Left lung (tissue), 10 donors: Measurements from ENCODE around the gene TMEM192. TPM values are rescaled to one million over a fixed set of nuclear protein-coding genes. Genes with fewer than 3 reads are reported as not detected.
"Not testable (repeated sequence)": the region's sequence is repeated elsewhere in the genome, so short reads cannot be mapped to it uniquely, and the experiment has no call there.

Source experiments
- ATAC-seq: fragments of 200-7000 bp; cut with Tn5 transposase; one replicate; pipeline ENCODE4 v1.9.1; 2020; ENCODE audit warnings: moderate library complexity
- DNase-seq, 4 donors: peaks; one replicate each; pipeline ENCODE4 v3.0.0-alpha.2; 2013 to 2020
- H3K27ac ChIP-seq, 2 donors: fragments of 200-600 bp; sonication (generic) in 1 of 2; one replicate each; pipeline versions ENCODE4 v1.5.0 to v1.8.0; 2020 to 2021
- H3K27me3 ChIP-seq, 2 donors: fragments of 200-600 bp; sonication (generic) in 1 of 2; one replicate each; pipeline versions ENCODE4 v1.5.0 to v1.8.0; 2020 to 2021
- H3K36me3 ChIP-seq, 2 donors: fragments of 200-600 bp; sonication (generic) in 1 of 2; one replicate each; pipeline versions ENCODE4 v1.5.0 to v1.8.0; 2020 to 2021
- H3K4me1 ChIP-seq, 2 donors: fragments of 200-600 bp; one replicate each; pipeline ENCODE4 v1.8.0; 2021
- H3K4me3 ChIP-seq, 2 donors: fragments of 200-600 bp; sonication (generic) in 1 of 2; one replicate each; pipeline versions ENCODE4 v1.5.0 to v1.8.0; 2020 to 2021; ENCODE audit warnings: mild to moderate bottlenecking in 1 of 2
- H3K9me3 ChIP-seq, 2 donors: fragments of 200-600 bp; sonication (generic) in 1 of 2; one replicate each; pipeline versions ENCODE4 v1.5.0 to v1.8.0; 2020 to 2021
- intact Hi-C, 2 donors: fragments of 100-400 bp; cut with DNase I; formaldehyde crosslinking; loops; one replicate each; pipeline versions ENCODE4 v1.11.2 to v1.14.2; 2022
- polyA plus RNA-seq, 6 donors: library from polyadenylated mRNA; unstranded; fragments of 120-200 nt; gene quantifications; one replicate each; pipeline ENCODE4 v1.2.1, GENCODE V29; 2013; ENCODE audit not compliant: insufficient read length in 6 of 6
- total RNA-seq, 2 donors: library from RNA; stranded (reverse); fragmentation: NEBNext Ultra II Directional; extraction: Animal tissue kit (Norgen Biotek cat#: 25700); gene quantifications; one replicate each; pipeline ENCODE4 v1.2.1, GENCODE V29; 2021
- TF ChIP-seq, protein P1 (sequence below), 2 donors: fragments of 200-600 bp; sonication (generic) in 1 of 2; IDR thresholded peaks; one replicate each; pipeline versions ENCODE4 v1.5.0 to v1.8.0; 2021; ENCODE audit warnings: antibody characterized with exemption in 2 of 2
- donor health status: DM: no; HTN: yes; CAD: no.
- donor health status: DM: no; HTN: no; CAD: no.

The TMEM192 gene
- total and polyA plus RNA-seq, 8 donors = 16.8 to 25.8 (median 19.6) TPM

- no peak overlapping the region for H3K4me3 ChIP-seq
- TF ChIP-seq, protein P1, sequence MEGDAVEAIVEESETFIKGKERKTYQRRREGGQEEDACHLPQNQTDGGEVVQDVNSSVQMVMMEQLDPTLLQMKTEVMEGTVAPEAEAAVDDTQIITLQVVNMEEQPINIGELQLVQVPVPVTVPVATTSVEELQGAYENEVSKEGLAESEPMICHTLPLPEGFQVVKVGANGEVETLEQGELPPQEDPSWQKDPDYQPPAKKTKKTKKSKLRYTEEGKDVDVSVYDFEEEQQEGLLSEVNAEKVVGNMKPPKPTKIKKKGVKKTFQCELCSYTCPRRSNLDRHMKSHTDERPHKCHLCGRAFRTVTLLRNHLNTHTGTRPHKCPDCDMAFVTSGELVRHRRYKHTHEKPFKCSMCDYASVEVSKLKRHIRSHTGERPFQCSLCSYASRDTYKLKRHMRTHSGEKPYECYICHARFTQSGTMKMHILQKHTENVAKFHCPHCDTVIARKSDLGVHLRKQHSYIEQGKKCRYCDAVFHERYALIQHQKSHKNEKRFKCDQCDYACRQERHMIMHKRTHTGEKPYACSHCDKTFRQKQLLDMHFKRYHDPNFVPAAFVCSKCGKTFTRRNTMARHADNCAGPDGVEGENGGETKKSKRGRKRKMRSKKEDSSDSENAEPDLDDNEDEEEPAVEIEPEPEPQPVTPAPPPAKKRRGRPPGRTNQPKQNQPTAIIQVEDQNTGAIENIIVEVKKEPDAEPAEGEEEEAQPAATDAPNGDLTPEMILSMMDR (IDR thresholded peaks at IDR 0.05) = no peak
- peaks cover 0 to 55% of the 10 kb centered on the region in 2 donors for H3K36me3 ChIP-seq
- intact Hi-C loops = no loop called here
- H3K4me1 ChIP-seq = no peaks in the 10 kb centered on the region
- H3K9me3 ChIP-seq = no peaks in the 10 kb centered on the region
- ATAC-seq = no peak
- H3K27ac ChIP-seq = no peak overlapping the region
- H3K27me3 ChIP-seq = no peaks in the 10 kb centered on the region
- DNase-seq = no peak
Measured at GRCh38 chr4:165101641-165102040, 11.0 kb downstream of the TMEM192 start.

GRCh38 chr4:165096776-165097175 lies 15.9 kb downstream of the TMEM192 start:
- ATAC-seq = peak; percentile 41
- H3K4me1 ChIP-seq = no peaks in the 10 kb centered on the region
- peak in 1 of 4 donors; percentile 35 for DNase-seq
- H3K27me3 ChIP-seq = no peaks in the 10 kb centered on the region
- no peak overlapping the region for H3K27ac ChIP-seq
- H3K9me3 ChIP-seq = no peaks in the 10 kb centered on the region
- intact Hi-C loops = no loop called here
- TF ChIP-seq, protein P1 (IDR thresholded peaks at IDR 0.05) = peak in 1 of 2 donors; percentile 34
- no peak overlapping the region for H3K4me3 ChIP-seq
- H3K36me3 ChIP-seq = peaks cover 0 to 71% of the 10 kb centered on the region in 2 donors

- TF ChIP-seq, protein P1 (IDR thresholded peaks at IDR 0.05) = no peak
- no peak for ATAC-seq
- peaks cover 0 to 65% of the 10 kb centered on the region in 2 donors for H3K36me3 ChIP-seq
Measured at GRCh38 chr4:165095291-165095690, 17.4 kb downstream of the TMEM192 start.

DNA sequence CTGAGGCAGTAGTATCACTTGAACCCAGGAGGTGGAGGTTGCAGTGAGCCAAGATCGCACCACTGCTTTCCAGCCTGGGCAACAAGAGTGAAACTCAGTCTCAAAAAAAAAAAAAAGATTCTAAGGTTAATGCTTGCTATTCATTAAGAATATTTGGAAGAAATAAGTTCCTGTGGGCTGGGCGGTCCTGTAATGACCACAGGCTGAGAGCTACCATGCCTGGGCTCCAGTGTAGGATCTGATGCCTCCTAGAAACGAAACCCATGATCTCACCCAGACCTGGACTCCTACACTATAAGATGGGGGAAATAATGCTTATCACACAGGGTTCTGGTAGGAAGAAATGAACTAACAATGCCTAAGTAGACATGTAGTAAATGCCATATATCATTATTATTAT lies 17.8 kb downstream of the TMEM192 start:
- Histone ChIP-seq H3K27ac (no peak overlapping the region), H3K9me3 (no peaks in the 10 kb centered on the region), H3K4me3 (no peak overlapping the region), H3K27me3 (no peaks in the 10 kb centered on the region), H3K4me1 (no peaks in the 10 kb centered on the region), H3K36me3 (peaks cover 0 to 65% of the 10 kb centered on the region in 2 donors)
- intact Hi-C loops = no loop called here
- ATAC-seq = no peak
- TF ChIP-seq, protein P1 (IDR thresholded peaks at IDR 0.05) = no peak
- DNase-seq = no peak

More at GRCh38 chr4:165095291-165095690, 17.4 kb downstream of the TMEM192 start:
- Histone ChIP-seq H3K27ac (no peak overlapping the region), H3K4me3 (no peak overlapping the region), H3K9me3 (no peaks in the 10 kb centered on the region), H3K4me1 (no peaks in the 10 kb centered on the region), H3K27me3 (no peaks in the 10 kb centered on the region)
- intact Hi-C loops = no loop called here
- DNase-seq = no peak

GRCh38 chr4:165092187-165092586 lies 20.5 kb downstream of the TMEM192 start:
- DNase-seq, H3K9me3 ChIP-seq, H3K4me3 ChIP-seq, intact Hi-C loops, ATAC-seq, H3K27ac ChIP-seq, H3K27me3 ChIP-seq, H3K4me1 ChIP-seq: not testable (repeated sequence)
- peaks cover 0 to 64% of the 10 kb centered on the region in 2 donors for H3K36me3 ChIP-seq

GRCh38 chr4:165088366-165088765 lies 24.3 kb downstream of the TMEM192 start:
- no peak for DNase-seq
- Histone ChIP-seq H3K27ac (no peak overlapping the region), H3K36me3 (peaks cover 0 to 76% of the 10 kb centered on the region in 2 donors), H3K4me3 (no peak overlapping the region), H3K4me1 (no peaks in the 10 kb centered on the region), H3K27me3 (no peaks in the 10 kb centered on the region), H3K9me3 (no peaks in the 10 kb centered on the region)
- TF ChIP-seq, protein P1 (IDR thresholded peaks at IDR 0.05) = no peak
- ATAC-seq = no peak
- intact Hi-C loops = no loop called here
